ENCODE data around the gene PDE9A. TPM values are rescaled to one million over a fixed set of nuclear protein-coding genes. Genes with fewer than 3 reads are reported as not detected.

The PDE9A gene
- polyA plus RNA-seq, 2 of the 4 experiments (the other 2 are of a cell fraction): 1.3 to 3.1 TPM

GRCh38 chr21:42648606-42649005, 4.8 kb upstream of the PDE9A start:
- DNase-seq (ENCODE audit: low read depth in 1 of 2, low spot score in 1 of 2) (no peak), FAIRE-seq (no peak), ATAC-seq (no peak)
- WGBS (ENCODE audit: missing lambda C conversion rate): 80% methylated on average over 8 of the region's 8 CpGs
- CTCF ChIA-PET: no interaction called here
- POLR2A ChIA-PET: no interaction called here
- H3K4me2 ChIP-seq: no peak overlapping the region
- H3K4me3 ChIP-seq: no peak overlapping the region
- TF ChIP-seq CBX8 (IDR thresholded peaks at IDR 0.05) (no peak), EP300 (IDR thresholded peaks at IDR 0.05) (no peak), FOSB (CRISPR knock-in tag; IDR thresholded peaks at IDR 0.05) (no peak), HOXB13 (CRISPR knock-in tag; IDR thresholded peaks at IDR 0.05; ENCODE audit: low read depth) (no peak), CHD2 (IDR thresholded peaks at IDR 0.05; ENCODE audit: low read length, partially characterized antibody) (no peak), SREBF2 (IDR thresholded peaks at IDR 0.05) (no peak), RNF2 (IDR thresholded peaks at IDR 0.05; ENCODE audit: borderline replicate concordance, low read depth) (no peak)
- H3K27ac ChIP-seq: no peak overlapping the region
- H3K9me3 ChIP-seq: no peaks in the 10 kb centered on the region
- 0 out of 3 replicates have a peak, but pooled peaks cover 3% of the 10 kb centered on the region for H3K4me1 ChIP-seq

DNA sequence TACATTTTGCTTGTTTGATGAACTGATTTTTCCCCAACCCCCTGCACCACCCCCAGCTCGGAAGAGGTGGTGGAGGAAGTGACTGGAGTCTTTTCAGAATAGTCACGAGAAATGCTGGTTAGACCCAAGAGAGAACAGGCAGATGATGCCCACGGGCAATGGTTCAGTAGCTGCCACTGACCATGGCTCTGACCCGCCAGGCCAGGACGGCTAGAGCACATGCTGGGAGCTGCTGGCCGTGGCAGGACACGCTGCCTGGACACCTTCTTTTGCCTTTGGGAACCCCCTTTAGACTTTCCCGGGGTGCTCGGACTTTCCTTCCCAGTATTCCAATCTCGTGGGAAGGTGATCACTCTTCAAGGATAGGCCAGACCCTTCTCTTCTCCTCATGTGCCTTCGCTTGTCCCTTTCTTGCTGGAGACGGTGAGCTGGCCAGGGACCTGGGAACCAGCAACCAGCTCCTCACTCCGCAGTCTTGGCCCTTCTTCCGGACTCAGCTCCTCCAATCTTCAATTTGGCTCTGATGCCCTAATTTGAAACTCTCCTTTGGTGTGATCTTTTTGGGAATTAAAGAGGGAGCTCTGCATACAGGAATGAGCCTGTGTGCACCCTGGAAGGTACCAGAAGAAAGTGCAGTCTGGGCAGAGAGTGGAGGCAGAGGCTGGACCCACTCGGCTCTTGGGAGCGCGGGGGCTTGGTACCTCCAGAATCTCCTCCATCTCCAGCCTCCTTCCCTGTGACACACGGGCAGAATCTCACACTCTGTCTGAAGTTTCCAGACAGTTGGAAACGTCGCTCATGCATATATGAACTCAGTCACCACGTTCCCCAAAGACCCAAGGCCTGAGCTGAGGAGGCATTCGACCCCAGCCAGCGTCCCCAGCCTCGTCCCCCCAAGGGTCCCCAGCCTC, 4.0 kb upstream of the PDE9A start:
- no peak for DNase-seq (ENCODE audit: low read depth in 1 of 2, low spot score in 1 of 2)

DNA sequence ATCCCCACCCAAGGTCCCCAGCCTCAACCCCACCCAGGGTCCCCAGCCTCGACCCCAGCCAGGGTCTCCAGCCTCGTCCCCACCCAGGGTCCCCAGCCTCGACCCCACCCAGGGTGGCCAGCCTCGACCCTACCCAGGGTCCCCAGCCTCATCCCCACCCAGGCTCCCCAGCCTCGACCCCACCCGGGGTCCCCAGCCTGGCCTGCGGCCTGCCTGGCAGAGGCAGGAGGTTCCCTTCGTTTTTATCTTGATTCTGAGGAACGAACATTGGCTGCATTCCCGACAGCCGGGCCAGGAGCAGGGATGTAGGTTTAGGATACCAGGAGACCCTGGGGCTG, 3.4 kb upstream of the PDE9A start:
- 0 out of 3 replicates have a peak, but pooled peaks cover 3% of the 10 kb centered on the region for H3K4me1 ChIP-seq
- WGBS (ENCODE audit: missing lambda C conversion rate): no CpG with 5 or more reads among the region's 11 CpGs
- no peak for FAIRE-seq
- ATAC-seq: no peak
- DNase-seq (ENCODE audit: low read depth in 1 of 2, low spot score in 1 of 2): no peak
- CTCF ChIA-PET: no interaction called here
- TF ChIP-seq TFCP2L1 (CRISPR knock-in tag; IDR thresholded peaks at IDR 0.05) (no peak), CHD2 (IDR thresholded peaks at IDR 0.05; ENCODE audit: low read length, partially characterized antibody) (no peak)
- TF ChIP-seq, protein P1, sequence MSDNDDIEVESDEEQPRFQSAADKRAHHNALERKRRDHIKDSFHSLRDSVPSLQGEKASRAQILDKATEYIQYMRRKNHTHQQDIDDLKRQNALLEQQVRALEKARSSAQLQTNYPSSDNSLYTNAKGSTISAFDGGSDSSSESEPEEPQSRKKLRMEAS (IDR thresholded peaks at IDR 0.05): no peak
- POLR2A ChIA-PET: no interaction called here
- H3K4me2 ChIP-seq: no peak overlapping the region
- no peaks in the 10 kb centered on the region for H3K9me3 ChIP-seq
- no peak overlapping the region for H3K4me3 ChIP-seq
- H3K27ac ChIP-seq: no peak overlapping the region

More for the DNA sequence above, 4.0 kb upstream of the PDE9A start:
- no peak for TF ChIP-seq ZNF302 (CRISPR knock-in tag; IDR thresholded peaks at IDR 0.05)
- TF ChIP-seq ZSCAN20 (CRISPR knock-in tag; IDR thresholded peaks at IDR 0.05): no peak
- no peak for TF ChIP-seq POLR2AphosphoS2 (conservative IDR thresholded peaks at IDR 0.05; ENCODE audit: low read length)
- Histone ChIP-seq H3K4me1 (0 out of 3 replicates have a peak, but pooled peaks cover 3% of the 10 kb centered on the region), H3K4me2 (no peak overlapping the region), H3K27ac (no peak overlapping the region), H3K9me3 (no peaks in the 10 kb centered on the region), H3K4me3 (no peak overlapping the region)
- FAIRE-seq (no peak), ATAC-seq (no peak)
- WGBS (ENCODE audit: missing lambda C conversion rate): 66% methylated on average over 23 of the region's 24 CpGs
- CTCF ChIA-PET: no interaction called here
- POLR2A ChIA-PET: no interaction called here

- Histone ChIP-seq H3K4me2 (no peak overlapping the region), H3K4me3 (no peak overlapping the region), H3K4me1 (0 out of 3 replicates have a peak, but pooled peaks cover 3% of the 10 kb centered on the region), H3K27ac (no peak overlapping the region), H3K9me3 (no peaks in the 10 kb centered on the region)
- no peak for ATAC-seq
- no peak for FAIRE-seq
- 68% methylated on average over 16 of the region's 21 CpGs for WGBS (ENCODE audit: missing lambda C conversion rate)
- no peak for DNase-seq (ENCODE audit: low read depth in 1 of 2, low spot score in 1 of 2)
- ChIA-PET POLR2A (no interaction called here), CTCF (interaction anchor here (1.7 kb wide), 1 partner anchor 58 kb away, joined by 4 read pairs; no protein-coding TSS in a partner anchor)
- no peak for TF ChIP-seq FOSL2 (IDR thresholded peaks at IDR 0.05)
- no peak for TF ChIP-seq FOSL2 (CRISPR knock-in tag; IDR thresholded peaks at IDR 0.05)
- TF ChIP-seq, protein P2, sequence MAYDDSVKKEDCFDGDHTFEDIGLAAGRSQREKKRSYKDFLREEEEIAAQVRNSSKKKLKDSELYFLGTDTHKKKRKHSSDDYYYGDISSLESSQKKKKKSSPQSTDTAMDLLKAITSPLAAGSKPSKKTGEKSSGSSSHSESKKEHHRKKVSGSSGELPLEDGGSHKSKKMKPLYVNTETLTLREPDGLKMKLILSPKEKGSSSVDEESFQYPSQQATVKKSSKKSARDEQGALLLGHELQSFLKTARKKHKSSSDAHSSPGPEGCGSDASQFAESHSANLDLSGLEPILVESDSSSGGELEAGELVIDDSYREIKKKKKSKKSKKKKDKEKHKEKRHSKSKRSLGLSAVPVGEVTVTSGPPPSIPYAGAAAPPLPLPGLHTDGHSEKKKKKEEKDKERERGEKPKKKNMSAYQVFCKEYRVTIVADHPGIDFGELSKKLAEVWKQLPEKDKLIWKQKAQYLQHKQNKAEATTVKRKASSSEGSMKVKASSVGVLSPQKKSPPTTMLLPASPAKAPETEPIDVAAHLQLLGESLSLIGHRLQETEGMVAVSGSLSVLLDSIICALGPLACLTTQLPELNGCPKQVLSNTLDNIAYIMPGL (CRISPR knock-in tag; IDR thresholded peaks at IDR 0.05; ENCODE audit: borderline replicate concordance): no peak
- no peak for TF ChIP-seq TP53 (CRISPR knock-in tag; IDR thresholded peaks at IDR 0.05)
- TF ChIP-seq, protein P3, sequence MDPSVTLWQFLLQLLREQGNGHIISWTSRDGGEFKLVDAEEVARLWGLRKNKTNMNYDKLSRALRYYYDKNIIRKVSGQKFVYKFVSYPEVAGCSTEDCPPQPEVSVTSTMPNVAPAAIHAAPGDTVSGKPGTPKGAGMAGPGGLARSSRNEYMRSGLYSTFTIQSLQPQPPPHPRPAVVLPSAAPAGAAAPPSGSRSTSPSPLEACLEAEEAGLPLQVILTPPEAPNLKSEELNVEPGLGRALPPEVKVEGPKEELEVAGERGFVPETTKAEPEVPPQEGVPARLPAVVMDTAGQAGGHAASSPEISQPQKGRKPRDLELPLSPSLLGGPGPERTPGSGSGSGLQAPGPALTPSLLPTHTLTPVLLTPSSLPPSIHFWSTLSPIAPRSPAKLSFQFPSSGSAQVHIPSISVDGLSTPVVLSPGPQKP (IDR thresholded peaks at IDR 0.05; ENCODE audit: low read depth, low read length): no peak
- no peak for TF ChIP-seq FOXS1 (CRISPR knock-in tag; IDR thresholded peaks at IDR 0.05)
- no peak for TF ChIP-seq RAD21 (conservative IDR thresholded peaks at IDR 0.05 in 1 of 2, IDR thresholded peaks at IDR 0.05 in 1 of 2)
- no peak for TF ChIP-seq POLR2A (IDR thresholded peaks at IDR 0.05; ENCODE audit: low read length)
- no peak for TF ChIP-seq EHF (CRISPR knock-in tag; IDR thresholded peaks at IDR 0.05)
- no peak for TF ChIP-seq HEYL (CRISPR knock-in tag; IDR thresholded peaks at IDR 0.05)
- TF ChIP-seq NR3C1 (IDR thresholded peaks at IDR 0.05): no peak
- TF ChIP-seq JUNB (IDR thresholded peaks at IDR 0.05): no peak
- TF ChIP-seq, protein P4, sequence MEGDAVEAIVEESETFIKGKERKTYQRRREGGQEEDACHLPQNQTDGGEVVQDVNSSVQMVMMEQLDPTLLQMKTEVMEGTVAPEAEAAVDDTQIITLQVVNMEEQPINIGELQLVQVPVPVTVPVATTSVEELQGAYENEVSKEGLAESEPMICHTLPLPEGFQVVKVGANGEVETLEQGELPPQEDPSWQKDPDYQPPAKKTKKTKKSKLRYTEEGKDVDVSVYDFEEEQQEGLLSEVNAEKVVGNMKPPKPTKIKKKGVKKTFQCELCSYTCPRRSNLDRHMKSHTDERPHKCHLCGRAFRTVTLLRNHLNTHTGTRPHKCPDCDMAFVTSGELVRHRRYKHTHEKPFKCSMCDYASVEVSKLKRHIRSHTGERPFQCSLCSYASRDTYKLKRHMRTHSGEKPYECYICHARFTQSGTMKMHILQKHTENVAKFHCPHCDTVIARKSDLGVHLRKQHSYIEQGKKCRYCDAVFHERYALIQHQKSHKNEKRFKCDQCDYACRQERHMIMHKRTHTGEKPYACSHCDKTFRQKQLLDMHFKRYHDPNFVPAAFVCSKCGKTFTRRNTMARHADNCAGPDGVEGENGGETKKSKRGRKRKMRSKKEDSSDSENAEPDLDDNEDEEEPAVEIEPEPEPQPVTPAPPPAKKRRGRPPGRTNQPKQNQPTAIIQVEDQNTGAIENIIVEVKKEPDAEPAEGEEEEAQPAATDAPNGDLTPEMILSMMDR (IDR thresholded peaks at IDR 0.05): no peak
Measured at GRCh38 chr21:42650441-42651421, 2.7 kb upstream of the PDE9A start.

All from A549 (cell line).